Measurements from ENCODE around the gene ZBTB20.

GRCh38 chr3:114411811-114412803, 735.0 kb downstream of the ZBTB20 start:
- TF ChIP-seq CTCF (IDR thresholded peaks at IDR 0.05) = peak in 1 of 4 donors; percentile 6
- TF ChIP-seq POLR2A (IDR thresholded peaks at IDR 0.05) = no peak

Data from right lobe of liver (tissue), 4 donors.